AG04450 (cell line): ENCODE data around the gene SLC24A3. TPM values are rescaled to one million over a fixed set of nuclear protein-coding genes. Genes with fewer than 3 reads are reported as not detected.

Experiments
- CTCF ChIA-PET: fragments of 300-600, 350-600 bp; formaldehyde crosslinking; extraction: SDS; loops from one replicate; lab custom pipeline; 2022; ENCODE audit warnings: antibody characterized with exemption, inconsistent platforms; lab: Charles Lee
- POLR2A ChIA-PET: fragments of 350-600 bp; formaldehyde crosslinking; extraction: SDS; loops from one replicate; lab custom pipeline; 2021; ENCODE audit warnings: antibody characterized with exemption, inconsistent platforms; lab: Yijun Ruan, JAX
- DNase-seq: peaks from one replicate; pipeline ENCODE4 v3.0.0-alpha.2; 2011; ENCODE audit warnings: low read depth, low spot score
- H3K27ac ChIP-seq: one replicate; pipeline ENCODE4 v1.5.1; 2012; ENCODE audit warnings: low read depth, low read length, control low read depth
- H3K27me3 ChIP-seq: one replicate; pipeline ENCODE4 v1.6.0; 2012; ENCODE audit warnings: low read length; ENCODE audit not compliant: control insufficient read depth, insufficient read depth
- H3K4me3 ChIP-seq: 2 replicates; pipeline ENCODE4 v1.5.1; 2011; ENCODE audit warnings: mild to moderate bottlenecking, low read depth, low read length, control low read depth
- H3K9me3 ChIP-seq: 2 replicates; pipeline ENCODE4 v1.5.1; 2012; ENCODE audit warnings: low read length; ENCODE audit not compliant: control insufficient read depth, insufficient read depth
- CTCF ChIP-seq: IDR thresholded peaks from 2 replicates; pipeline ENCODE4 v1.5.1; 2011; ENCODE audit warnings: low read depth, low read length, control low read depth, inconsistent platforms
- polyA plus RNA-seq: library from polyadenylated mRNA; depleted of rRNA; stranded (reverse); fragments of >200 nt; gene quantifications from 2 replicates; pipeline ENCODE4 v1.2.3, GENCODE V29; 2011

The SLC24A3 gene
- polyA plus RNA-seq, 1 experiment: not detected

GRCh38 chr20:19338960-19339359 is 126.5 kb downstream of the SLC24A3 start:
- Histone ChIP-seq H3K9me3 (peaks cover 11% of the 10 kb centered on the region), H3K4me3 (no peak overlapping the region), H3K27ac (no peak overlapping the region), H3K27me3 (no peaks in the 10 kb centered on the region)
- ChIA-PET POLR2A (no interaction called here), CTCF (no interaction called here)
- no peak for TF ChIP-seq CTCF
- no peak for DNase-seq

- no peak for DNase-seq
- CTCF ChIA-PET: no interaction called here
- H3K4me3 ChIP-seq: no peak overlapping the region
- POLR2A ChIA-PET: no interaction called here
- H3K27me3 ChIP-seq: no peaks in the 10 kb centered on the region
- no peak overlapping the region for H3K27ac ChIP-seq
- H3K9me3 ChIP-seq: peaks cover 11% of the 10 kb centered on the region
- TF ChIP-seq CTCF: no peak
Measured at GRCh38 chr20:19341348-19342053, 129.1 kb downstream of the SLC24A3 start.

DNA sequence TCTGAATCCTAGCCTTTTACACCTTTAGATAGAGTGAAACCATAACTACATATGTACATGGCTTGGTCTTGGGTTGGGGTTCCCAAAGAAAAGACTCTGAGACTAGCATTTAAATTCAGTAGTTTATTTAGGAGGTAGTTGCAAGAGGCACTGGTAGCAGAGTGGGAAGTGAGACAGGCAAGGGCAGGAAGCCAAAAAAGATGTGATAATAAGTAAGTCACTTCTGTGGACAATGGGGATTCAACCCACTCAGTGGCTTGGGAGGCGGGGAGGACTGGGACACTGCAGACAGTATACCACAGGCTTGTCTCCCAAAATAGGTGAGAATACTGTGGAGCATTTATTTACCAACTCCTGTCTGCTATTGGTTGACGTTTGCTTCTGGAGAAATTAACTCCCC is 131.9 kb downstream of the SLC24A3 start:
- ChIA-PET CTCF (no interaction called here), POLR2A (no interaction called here)
- Histone ChIP-seq H3K4me3 (no peak overlapping the region), H3K9me3 (peaks cover 13% of the 10 kb centered on the region; the same call in 1 of the 2 replicates), H3K27ac (no peak overlapping the region), H3K27me3 (no peaks in the 10 kb centered on the region)
- TF ChIP-seq CTCF: no peak
- DNase-seq: no peak

- Histone ChIP-seq H3K27ac (no peak overlapping the region), H3K4me3 (no peak overlapping the region), H3K9me3 (peaks cover 19% of the 10 kb centered on the region), H3K27me3 (no peaks in the 10 kb centered on the region)
- POLR2A ChIA-PET: no interaction called here
- CTCF ChIA-PET: no interaction called here
- DNase-seq: no peak
- no peak for TF ChIP-seq CTCF
Measured at GRCh38 chr20:19347943-19348456, 135.6 kb downstream of the SLC24A3 start.

DNA sequence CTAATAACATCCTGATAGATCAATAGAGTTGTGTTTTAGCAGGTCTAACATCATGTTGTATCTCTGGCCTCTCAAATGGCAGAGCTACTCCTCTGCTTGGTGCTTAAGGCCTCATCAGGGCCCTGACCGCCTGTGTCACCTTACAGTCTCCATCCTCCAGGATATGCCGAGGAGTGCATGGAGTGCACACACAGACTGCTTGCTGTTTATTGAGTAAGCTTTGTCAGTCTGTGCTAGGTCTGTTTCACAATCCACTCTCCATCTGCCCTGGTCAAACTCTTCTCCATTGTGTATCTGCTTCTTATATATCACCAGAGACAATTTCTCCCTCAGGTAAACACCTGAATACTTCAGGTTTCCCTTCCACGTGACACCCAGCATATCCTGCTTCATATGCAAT is 136.1 kb downstream of the SLC24A3 start:
- H3K4me3 ChIP-seq: no peak overlapping the region
- peaks cover 19% of the 10 kb centered on the region for H3K9me3 ChIP-seq
- POLR2A ChIA-PET: no interaction called here
- no peak overlapping the region for H3K27ac ChIP-seq
- DNase-seq: no peak
- CTCF ChIA-PET: no interaction called here
- TF ChIP-seq CTCF: no peak
- no peaks in the 10 kb centered on the region for H3K27me3 ChIP-seq
